Stimulated activated CD8-positive, alpha-beta memory T cell treated with anti-CD3 and anti-CD28 coated beads, Interleukin-2, amount 100 ng/mL, for 1 hour (primary cell): ENCODE measurements around the gene TRMT61A.
"Not testable (repeated sequence)": the region's sequence is repeated elsewhere in the genome, so short reads cannot be mapped to it uniquely, and the experiment has no call there.

Experiments
- DNase-seq, 2 donors: peaks; one replicate each; pipeline ENCODE4 v3.0.0-alpha.2; 2020; ENCODE audit warnings: low read depth in 2 of 2

Gene TRMT61A

DNA sequence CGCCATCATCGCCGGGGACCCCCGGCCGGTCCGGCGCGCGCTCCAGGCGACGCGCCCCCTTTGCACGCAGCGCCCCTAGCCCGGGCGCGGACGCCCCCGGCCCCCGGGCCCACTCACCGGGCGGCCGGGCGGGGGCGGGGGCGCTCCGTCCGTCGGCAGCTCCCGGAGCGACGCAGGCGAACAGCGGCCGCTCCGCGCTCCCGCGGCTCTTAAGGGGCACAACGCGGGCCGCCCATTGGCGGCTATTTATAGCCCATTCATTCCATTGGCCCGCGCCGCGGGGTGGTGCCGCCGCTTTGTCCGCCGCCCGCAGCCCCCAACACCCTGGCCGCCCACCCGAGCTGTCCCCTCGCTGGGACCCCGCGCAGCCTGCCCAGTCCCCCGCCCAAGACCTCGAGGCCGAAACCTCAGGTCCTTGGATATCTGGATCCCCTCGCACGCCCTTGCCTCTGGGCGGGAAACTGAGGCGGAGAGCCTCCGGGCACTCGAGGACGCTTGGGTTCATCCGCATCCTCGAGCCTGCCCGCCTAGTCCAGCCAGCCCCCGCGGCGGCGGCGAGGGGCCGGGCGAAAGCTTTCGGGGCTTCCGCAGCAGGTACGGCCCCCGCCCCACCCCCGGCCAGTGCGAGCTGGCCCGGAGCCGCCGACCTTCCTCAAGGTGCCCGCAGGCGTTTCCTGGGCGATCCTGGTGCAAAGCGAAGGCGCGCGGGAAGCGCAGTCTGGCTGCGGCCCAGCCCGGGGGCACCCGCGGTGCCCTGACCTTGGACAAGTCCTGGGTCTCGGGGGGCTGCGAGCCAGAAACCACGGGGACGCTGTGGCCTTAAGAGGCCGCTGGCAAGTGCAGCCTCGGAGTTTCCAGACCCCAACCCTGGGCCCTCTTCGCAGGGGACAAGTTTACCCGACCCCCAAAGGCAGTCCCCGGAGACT lies 6.1 kb upstream of the TRMT61A start, which contains the start of gene CKB:
CKB (minus strand) TSS at position 182 of the 926 bp plus-strand sequence. CDS start 337 bp downstream, outside the sequence.
- no peak for DNase-seq

DNA sequence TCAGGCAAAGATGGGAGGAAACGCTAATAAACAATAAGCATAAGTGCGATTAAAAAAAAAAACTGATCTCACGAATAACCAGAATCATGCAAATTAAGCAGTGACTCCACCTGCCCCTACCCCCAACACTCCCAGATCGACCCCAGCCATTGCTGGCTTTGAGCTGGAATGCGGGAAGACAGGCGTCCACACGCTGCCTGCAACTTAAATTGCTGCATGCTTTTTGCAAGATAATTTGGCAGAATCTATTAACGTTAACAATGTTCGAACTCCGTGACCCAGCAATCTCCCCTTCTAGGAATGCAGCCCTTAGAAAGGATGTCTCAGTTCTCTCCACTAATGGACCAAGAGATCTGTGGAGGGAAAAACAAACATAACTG lies 5.4 kb upstream of the TRMT61A start:
- no peak for DNase-seq

GRCh38 chr14:103524002-103524935 lies 4.7 kb upstream of the TRMT61A start:
- no peak for DNase-seq

DNA sequence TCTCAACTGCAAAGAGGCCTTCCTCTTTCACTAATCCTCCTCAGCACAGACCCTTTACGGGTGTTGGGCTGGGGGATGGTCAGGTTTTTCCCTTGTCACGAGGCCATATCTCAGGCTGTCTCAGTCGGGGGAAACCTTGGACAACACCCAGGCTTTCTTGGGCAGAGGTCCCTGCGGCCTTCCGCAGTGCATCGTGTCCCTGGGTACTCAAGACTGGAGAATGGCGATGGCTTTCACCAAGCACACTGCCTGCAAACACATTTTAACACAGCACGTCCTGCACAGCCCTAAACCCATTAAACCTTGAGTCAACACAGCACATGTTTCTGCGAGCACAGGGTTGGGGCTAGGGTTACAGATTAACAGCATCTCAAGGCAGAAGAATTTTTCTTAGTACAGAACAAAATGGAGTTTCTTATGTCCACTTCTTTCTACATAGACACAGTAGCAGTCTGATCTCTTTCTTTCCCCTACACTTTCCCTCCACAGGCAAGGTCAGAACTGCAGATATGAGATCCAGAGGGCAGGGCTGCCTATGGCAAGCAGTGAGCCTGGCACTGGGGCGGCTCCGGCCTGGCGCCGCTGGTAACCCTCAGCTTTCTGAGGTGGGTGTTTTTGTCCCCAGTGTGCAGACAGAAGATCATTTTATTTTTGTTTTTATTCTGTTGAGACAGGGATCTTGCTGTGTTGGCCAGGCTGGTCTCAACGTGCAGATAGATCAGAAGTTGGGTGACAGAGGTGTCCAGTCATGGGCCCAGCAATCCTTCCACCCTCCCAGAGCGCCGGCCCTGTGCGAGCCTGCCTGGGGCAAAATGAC lies 3.4 kb upstream of the TRMT61A start:
- not testable (repeated sequence) for DNase-seq

DNA sequence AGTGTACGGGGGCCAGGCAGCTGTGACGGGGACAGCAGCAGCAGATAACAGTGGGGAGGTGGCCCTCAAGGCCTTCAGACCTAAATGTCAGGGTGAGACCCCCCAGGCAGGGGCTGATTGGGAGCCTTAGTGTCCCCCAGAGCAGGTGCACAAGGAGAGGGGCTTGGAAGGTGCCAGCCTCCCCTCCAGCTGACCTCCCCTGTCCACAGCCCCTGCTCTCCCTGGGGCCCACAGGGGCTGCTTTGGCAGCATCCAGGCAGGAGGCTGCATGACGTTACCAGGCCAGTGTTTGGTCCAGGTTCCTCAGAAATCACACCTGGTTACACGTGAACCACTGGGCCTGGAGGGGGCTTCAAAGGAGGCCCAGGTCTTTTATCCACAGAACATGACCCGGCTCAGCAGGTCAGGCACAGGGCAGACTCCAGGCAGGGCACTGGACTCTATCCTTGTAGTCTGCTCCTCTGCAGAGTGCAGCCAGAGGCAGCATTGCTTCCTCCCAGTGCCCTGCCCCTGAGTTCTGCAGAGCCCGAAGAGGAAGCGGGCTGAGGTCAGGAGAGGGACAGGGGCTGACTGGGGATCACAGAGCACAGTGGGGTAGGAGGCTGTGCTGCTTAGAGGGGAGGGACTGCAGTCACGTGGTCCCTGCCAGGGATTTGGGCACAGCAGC lies 2.6 kb upstream of the TRMT61A start:
- no peak for DNase-seq

- DNase-seq: no peak
Measured at GRCh38 chr14:103526914-103527248, 2.1 kb upstream of the TRMT61A start.

DNA sequence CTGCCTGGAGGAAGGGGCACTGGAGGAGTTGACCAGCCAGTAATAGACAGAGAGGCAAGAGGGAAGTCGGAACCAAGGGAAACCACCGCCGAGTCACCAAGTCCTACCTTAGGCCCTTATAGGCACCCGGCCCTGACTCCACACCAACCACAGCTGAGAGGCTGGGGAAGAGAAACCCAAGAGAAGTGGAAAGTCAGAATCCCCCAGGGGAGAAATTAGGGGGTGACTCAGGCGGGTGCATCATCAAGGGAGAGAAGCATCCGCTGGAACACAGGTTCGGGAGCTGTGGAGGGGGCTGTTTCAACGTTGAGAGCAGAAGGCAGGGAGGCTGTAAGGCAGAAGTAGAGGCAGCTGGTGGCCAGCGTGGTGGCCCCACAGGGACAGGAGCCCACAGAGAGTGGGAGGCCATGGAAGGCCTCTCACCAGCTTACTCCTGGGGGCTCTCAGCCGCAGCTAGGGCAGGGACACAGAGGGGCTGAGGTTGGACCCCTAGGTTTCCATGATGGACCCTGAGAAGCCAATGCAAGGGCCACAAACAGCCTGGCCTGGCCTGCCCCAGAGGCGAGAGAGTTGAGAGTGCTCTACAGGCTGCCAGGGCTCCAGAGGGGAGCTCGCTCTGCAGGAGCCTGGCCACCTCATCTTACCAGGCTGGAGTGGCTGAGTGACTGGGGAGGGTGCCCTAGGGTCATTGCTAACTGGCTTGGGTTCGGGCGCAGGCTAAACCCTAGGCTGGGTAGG lies 1.4 kb upstream of the TRMT61A start:
- no peak for DNase-seq

DNA sequence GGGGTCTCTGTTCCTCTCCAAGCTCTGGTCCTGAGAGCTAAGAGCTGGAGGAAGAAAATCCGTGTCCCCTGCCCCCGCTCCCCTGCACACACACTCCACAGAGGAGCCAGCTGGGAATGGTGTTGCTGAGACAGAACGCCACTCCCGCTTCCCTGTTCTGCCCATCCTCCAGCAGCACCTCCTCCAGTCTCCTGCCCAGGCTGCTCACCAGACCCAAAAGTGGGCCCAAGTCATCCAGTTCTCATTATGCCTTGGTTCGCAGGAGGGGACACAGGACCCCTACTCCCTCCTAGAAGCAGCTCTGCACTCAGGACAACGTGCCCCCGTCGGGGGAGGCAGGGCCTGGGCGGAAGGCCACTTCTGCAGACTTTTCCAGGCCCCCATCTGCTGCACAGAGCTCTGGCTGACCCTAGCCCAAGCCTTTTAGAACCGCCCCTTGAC lies 830 bp upstream of the TRMT61A start:
- no peak for DNase-seq

GRCh38 chr14:103529383-103530365 lies 678 bp downstream of the TRMT61A start:
- no peak for DNase-seq

GRCh38 chr14:103530390-103530789 lies 1.4 kb downstream of the TRMT61A start:
- DNase-seq: no peak

GRCh38 chr14:103530831-103531230 lies 1.8 kb downstream of the TRMT61A start:
- no peak for DNase-seq

- no peak for DNase-seq
Measured at GRCh38 chr14:103531421-103532215, 2.6 kb downstream of the TRMT61A start.

- DNase-seq: no peak
Measured at GRCh38 chr14:103532216-103533136, 3.5 kb downstream of the TRMT61A start.

DNA sequence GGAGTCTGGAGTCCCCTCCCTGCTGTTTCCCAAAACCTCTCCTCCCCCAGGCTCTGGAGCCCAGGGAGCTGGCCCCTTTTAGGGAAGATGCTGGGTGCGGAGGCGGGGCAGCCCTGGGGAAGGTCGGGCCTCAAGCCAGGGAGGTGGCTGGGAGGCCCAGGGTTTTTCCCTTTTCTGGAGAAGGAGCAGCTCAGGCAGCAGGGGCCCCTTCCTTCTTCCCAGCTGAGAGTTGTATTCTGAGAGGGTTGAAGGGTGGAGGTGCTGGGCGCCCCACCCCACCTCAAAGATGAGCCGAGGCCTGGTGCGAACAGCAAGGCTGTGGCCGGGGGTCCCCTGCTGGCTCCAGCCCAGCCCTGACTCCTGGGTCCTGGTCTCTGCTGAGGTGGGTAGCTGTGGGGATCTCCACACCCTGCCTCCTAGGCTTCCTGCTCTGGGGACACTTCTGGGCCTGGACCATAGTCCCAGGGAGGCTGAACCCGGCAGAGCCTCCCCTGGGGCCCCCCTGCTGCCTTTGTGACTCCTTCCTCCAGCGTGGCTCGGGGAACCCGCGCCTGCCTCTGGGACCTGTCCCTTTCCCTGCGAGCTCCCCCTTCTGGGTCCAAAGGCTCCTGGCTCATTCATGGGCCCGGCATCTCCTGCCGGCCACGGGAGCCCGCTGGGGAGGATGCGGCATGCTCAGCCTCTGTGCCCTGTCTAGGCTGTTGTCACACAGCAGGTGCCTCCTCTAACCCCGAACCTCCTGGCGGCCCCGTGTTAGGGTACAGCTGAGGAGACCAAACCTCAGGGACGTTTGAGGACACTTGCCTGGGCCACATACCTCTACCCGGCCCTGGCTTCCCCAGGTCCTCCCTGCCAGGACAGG lies 4.4 kb downstream of the TRMT61A start:
- no peak for DNase-seq

DNA sequence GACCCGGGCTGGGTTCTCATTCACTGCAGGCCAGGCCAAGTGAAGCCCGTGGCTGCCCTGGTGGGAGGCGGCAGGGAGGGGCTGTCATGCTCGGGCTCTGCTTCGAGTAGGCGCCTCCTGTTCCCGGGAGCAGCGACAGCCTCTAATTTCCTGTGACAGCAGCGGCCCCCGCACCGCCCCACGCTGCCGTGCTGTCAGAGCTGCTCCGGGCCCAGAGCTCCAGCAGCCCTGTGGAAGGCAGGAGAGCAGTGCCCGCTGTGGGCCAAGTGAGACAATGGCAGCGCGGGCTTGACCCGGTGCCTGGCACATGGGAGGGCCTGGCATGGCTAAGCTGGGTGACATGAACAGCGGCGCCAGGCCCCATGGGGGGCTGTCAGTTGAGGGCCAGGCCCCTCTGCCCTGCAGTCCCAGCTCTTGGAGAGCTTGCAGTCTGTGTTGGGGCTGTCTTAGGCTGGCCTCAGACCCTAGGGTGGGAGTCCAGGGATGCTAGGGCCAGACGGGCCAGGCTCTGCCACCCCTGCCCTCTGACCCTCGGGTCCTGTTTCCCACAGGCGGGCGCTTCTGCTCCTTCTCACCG lies 5.1 kb downstream of the TRMT61A start:
- DNase-seq: no peak

- DNase-seq: no peak
Measured at GRCh38 chr14:103534576-103535061, 5.6 kb downstream of the TRMT61A start.
